RWPE1 (cell line): Measurements from ENCODE around the gene FAM210B.

Source experiments
- CTCF ChIA-PET: fragments of 350-600 bp; sonication (Branson Sonifier 250); formaldehyde crosslinking; extraction: SDS; loops from one replicate; lab custom pipeline; 2021; lab: Yijun Ruan, JAX
- POLR2A ChIA-PET: fragments of 400-600 bp; formaldehyde crosslinking; extraction: SDS; loops from one replicate; lab custom pipeline; 2020; ENCODE audit warnings: antibody characterized with exemption; ENCODE audit not compliant: low non-redundant PET; lab: Yijun Ruan, JAX
- DNase-seq: peaks from one replicate; pipeline ENCODE4 v3.0.0; 2012; ENCODE audit warnings: low spot score
- H3K27ac ChIP-seq: fragments of 450-650 bp; 2 replicates; pipeline ENCODE4 v1.5.1; 2017
- TF ChIP-seq, protein P1 (sequence below): fragments of 450-650 bp; conservative IDR thresholded peaks from 2 replicates; pipeline ENCODE4 v1.5.1; 2017; ENCODE audit warnings: low read depth, mild to moderate bottlenecking

FAM210B gene

GRCh38 chr20:56359212-56360132, 698 bp downstream of the FAM210B start:
- DNase-seq: peak; percentile 85
- peak overlapping the region; percentile 96 for H3K27ac ChIP-seq
- POLR2A ChIA-PET: interaction anchor here (0.6 to 1.0 kb wide), 3 partner anchors 15 to 93 kb away, joined by 3 to 7 read pairs (median 3); partner anchors contain the start of genes AURKA and CSTF1
- TF ChIP-seq, protein P1, sequence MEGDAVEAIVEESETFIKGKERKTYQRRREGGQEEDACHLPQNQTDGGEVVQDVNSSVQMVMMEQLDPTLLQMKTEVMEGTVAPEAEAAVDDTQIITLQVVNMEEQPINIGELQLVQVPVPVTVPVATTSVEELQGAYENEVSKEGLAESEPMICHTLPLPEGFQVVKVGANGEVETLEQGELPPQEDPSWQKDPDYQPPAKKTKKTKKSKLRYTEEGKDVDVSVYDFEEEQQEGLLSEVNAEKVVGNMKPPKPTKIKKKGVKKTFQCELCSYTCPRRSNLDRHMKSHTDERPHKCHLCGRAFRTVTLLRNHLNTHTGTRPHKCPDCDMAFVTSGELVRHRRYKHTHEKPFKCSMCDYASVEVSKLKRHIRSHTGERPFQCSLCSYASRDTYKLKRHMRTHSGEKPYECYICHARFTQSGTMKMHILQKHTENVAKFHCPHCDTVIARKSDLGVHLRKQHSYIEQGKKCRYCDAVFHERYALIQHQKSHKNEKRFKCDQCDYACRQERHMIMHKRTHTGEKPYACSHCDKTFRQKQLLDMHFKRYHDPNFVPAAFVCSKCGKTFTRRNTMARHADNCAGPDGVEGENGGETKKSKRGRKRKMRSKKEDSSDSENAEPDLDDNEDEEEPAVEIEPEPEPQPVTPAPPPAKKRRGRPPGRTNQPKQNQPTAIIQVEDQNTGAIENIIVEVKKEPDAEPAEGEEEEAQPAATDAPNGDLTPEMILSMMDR: no peak
- CTCF ChIA-PET: interaction anchor here (0.5 to 1.3 kb wide), 4 partner anchors 16 to 219 kb away, joined by 3 to 6 read pairs (median 4); partner anchors contain the start of genes AURKA and CSTF1

- TF ChIP-seq, protein P1: no peak
- ChIA-PET POLR2A (interaction anchor here (1.0 kb wide), 1 partner anchor 32 kb away, joined by 3 read pairs; the partner anchor contains the start of genes AURKA and CSTF1), CTCF (interaction anchor here (0.5 to 0.6 kb wide), 2 partner anchors 26 to 885 kb away, joined by 4 read pairs; no protein-coding TSS in a partner anchor)
- peak; percentile 57 for DNase-seq
- H3K27ac ChIP-seq: peak overlapping the region; percentile 96
These were observed 1.5 kb downstream of the FAM210B start for GRCh38 chr20:56360133-56360907.

GRCh38 chr20:56360908-56361205, 2.1 kb downstream of the FAM210B start:
- TF ChIP-seq, protein P1: no peak
- peak overlapping the region; percentile 96 for H3K27ac ChIP-seq
- no peak for DNase-seq
- ChIA-PET CTCF (no interaction called here), POLR2A (no interaction called here)

GRCh38 chr20:56361900-56362299, 3.1 kb downstream of the FAM210B start:
- POLR2A ChIA-PET: no interaction called here
- no peak for DNase-seq
- CTCF ChIA-PET: no interaction called here
- H3K27ac ChIP-seq: no peak overlapping the region
- TF ChIP-seq, protein P1: no peak

- no peak for DNase-seq
- H3K27ac ChIP-seq: peak overlapping the region; percentile 34
- ChIA-PET POLR2A (no interaction called here), CTCF (no interaction called here)
- TF ChIP-seq, protein P1: no peak
These were observed 4.1 kb downstream of the FAM210B start for GRCh38 chr20:56362833-56363413.

DNA sequence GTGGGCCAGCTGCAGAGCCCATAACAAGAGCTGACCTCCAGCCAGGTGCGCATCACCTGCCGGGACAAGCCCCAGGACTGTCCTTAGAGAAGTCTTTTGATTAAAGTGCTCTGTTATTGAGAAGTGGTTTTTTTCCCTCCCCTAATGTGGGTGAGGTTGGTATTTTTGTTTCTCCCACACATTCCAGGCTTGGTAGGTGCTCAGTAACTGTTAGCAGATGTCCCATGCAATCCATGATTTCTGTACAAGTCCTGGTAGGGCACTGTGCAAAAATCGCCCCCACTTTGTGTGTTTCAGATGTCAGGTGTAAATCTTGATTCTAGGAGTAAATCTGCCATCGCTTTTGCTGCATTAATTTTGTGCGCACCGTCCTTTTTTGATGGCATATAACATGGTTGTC, 4.7 kb downstream of the FAM210B start:
- peak overlapping the region; percentile 34 for H3K27ac ChIP-seq
- CTCF ChIA-PET: no interaction called here
- DNase-seq: no peak
- TF ChIP-seq, protein P1: no peak
- POLR2A ChIA-PET: no interaction called here
